T-helper 17 cell (primary cell): ENCODE measurements around the gene SPATS2L. TPM values are rescaled to one million over a fixed set of nuclear protein-coding genes. Genes with fewer than 3 reads are reported as not detected.

Experiments used
- ATAC-seq: fragments of 150-1000 bp; cut with Tn5 transposase; 2 replicates; pipeline ENCODE4 v1.10.0; 2021; ENCODE audit warnings: mild to moderate bottlenecking, moderate library complexity
- DNase-seq, 3 donors: peaks; one replicate each; pipeline versions ENCODE4 v3.0.0 to v3.0.0-alpha.2; 2020 to 2021
- H3K9me3 ChIP-seq: one replicate; pipeline ENCODE4 v1.7.0; 2013; ENCODE audit warnings: low read length, mild to moderate bottlenecking; ENCODE audit not compliant: control insufficient read depth, poor library complexity, severe bottlenecking
- H3K27ac Mint-ChIP-seq: one replicate; pipeline ENCODE4 v1.8.0; 2022; ENCODE audit warnings: mild to moderate bottlenecking, moderate library complexity, mixed read lengths
- H3K27me3 Mint-ChIP-seq: one replicate; pipeline ENCODE4 v1.8.0; 2022; ENCODE audit warnings: mixed read lengths
- H3K36me3 Mint-ChIP-seq: one replicate; pipeline ENCODE4 v1.8.0; 2022; ENCODE audit warnings: low read depth, mixed read lengths
- H3K4me1 Mint-ChIP-seq: one replicate; pipeline ENCODE4 v1.8.0; 2022; ENCODE audit warnings: mild to moderate bottlenecking, mixed read lengths
- H3K4me3 Mint-ChIP-seq: one replicate; pipeline ENCODE4 v1.8.0; 2022; ENCODE audit warnings: mild to moderate bottlenecking, moderate library complexity, mixed read lengths
- total RNA-seq, 4 donors: library from RNA in 2 of 4; stranded (reverse) in 2 of 4; gene quantifications; one replicate each; pipeline ENCODE4 v1.2.3 and lab custom pipeline; 2022 to 2026

SPATS2L gene
- total RNA-seq, 2 donors from 2014 or later = 3.1 to 7.0 TPM

DNA sequence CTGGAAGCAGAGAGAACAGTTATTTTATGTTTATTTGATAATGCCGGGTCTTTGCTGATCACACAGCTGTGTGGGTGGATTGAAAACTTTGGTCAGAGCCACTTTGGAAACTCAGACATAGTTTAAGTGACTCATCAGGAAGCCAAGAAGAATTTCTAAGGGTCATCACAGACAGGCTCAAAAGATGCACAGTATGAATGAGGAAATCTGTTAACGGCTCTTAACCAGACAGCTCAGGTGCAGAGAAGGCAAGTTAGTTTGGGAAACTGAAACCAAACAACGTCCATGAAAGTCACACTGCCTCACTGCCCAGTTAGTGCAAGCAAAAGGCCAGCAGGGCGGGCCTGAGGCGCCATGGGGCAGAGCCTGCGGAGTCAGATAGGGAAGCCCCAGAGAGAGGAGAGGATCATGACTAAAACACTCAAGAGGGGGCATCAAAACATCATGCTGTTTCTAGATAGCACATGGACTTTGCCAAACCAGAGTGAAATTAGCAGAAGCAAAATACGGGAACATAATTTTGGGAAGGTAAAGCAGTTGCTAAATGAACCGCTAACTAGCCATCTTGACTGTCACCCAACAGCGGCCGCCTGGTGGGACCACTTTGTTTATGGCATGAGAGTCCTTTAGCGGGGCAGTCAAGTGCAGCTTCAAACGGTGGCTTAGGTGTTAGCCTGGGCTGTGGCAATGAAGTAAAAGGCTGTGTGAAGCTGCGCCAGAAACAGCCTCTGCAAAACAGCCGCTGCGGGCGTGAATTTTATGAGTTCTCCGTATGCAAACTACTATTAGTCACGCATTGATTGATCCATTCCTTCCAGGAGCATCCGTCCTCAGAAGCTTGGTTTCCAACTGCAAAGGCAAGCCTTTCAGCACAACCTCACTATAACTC is 102.2 kb downstream of the SPATS2L start:
- DNase-seq (no peak), ATAC-seq (no peak)
- H3K4me3 Mint-ChIP-seq = no peak overlapping the region
- peaks cover 8% of the 10 kb centered on the region for H3K4me1 Mint-ChIP-seq
- H3K36me3 Mint-ChIP-seq = peaks cover 4% of the 10 kb centered on the region
- H3K27ac Mint-ChIP-seq = no peak overlapping the region
- no peaks in the 10 kb centered on the region for H3K27me3 Mint-ChIP-seq
- H3K9me3 ChIP-seq = no peaks in the 10 kb centered on the region

DNA sequence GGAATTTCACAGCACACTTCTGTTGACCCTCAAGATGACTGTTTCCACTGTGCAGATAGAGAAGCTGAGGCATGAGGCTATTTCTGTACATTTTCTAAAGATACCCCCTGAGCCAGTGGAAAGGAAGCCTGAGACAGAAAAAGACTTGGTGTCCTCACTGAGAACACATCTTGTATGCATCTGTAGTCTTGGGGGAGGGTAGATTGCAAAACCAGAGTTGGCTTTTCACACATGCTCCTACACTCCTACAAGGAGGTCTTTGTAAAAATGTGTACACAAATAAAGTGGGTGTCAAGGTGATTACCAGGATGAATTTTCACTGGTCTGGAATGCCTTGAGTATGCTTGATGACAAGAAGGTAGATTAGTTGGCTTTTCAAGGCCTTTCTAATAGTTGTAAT is 105.3 kb downstream of the SPATS2L start:
- H3K36me3 Mint-ChIP-seq = peaks cover 4% of the 10 kb centered on the region
- no peaks in the 10 kb centered on the region for H3K9me3 ChIP-seq
- ATAC-seq (no peak), DNase-seq (no peak)
- H3K4me3 Mint-ChIP-seq = no peak overlapping the region
- H3K27ac Mint-ChIP-seq = no peak overlapping the region
- H3K27me3 Mint-ChIP-seq = no peaks in the 10 kb centered on the region
- peaks cover 8% of the 10 kb centered on the region for H3K4me1 Mint-ChIP-seq

DNA sequence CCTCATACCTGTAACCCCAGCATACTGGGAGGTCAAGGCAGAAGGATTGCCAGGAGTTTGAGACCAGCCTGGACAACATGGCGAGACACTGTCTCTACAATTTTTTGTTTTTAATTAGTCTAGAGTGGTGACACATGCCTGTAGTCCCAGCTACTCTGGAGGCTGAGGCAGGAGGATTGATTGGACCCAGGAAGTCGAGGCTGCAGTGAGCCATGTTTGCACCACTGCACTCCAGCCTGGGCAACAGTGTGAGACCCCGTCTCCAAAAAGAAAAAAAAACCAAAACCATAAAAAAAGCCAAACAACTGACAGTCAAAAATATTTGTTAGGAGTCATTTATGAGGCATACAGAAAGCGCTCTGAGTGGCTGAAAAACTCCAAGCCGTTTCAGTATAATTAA is 107.9 kb downstream of the SPATS2L start:
- DNase-seq (no peak), ATAC-seq (no peak)
- H3K4me3 Mint-ChIP-seq = no peak overlapping the region
- no peak overlapping the region for H3K27ac Mint-ChIP-seq
- H3K9me3 ChIP-seq = no peaks in the 10 kb centered on the region
- H3K36me3 Mint-ChIP-seq = no peaks in the 10 kb centered on the region
- no peaks in the 10 kb centered on the region for H3K27me3 Mint-ChIP-seq
- no peaks in the 10 kb centered on the region for H3K4me1 Mint-ChIP-seq

DNA sequence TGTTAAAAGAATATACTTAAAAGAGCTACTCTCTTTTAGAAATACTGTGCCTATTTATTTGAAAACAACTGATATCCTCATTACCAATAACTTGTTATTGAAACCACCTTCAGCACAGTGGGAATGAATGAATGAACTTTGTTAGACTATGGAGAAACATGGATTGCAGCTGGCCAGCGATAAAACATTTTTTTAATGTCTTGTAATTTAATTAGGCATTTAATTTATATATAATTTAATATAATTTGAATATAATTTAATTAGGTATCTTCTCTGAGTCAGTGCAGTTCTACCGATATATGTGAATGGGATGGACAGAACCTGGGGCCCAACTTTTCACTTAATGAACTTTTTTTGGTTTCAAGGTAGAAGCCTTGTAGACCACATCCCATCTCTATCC is 109.0 kb downstream of the SPATS2L start:
- no peaks in the 10 kb centered on the region for H3K27me3 Mint-ChIP-seq
- DNase-seq (no peak), ATAC-seq (no peak)
- H3K27ac Mint-ChIP-seq = no peak overlapping the region
- no peak overlapping the region for H3K4me3 Mint-ChIP-seq
- no peaks in the 10 kb centered on the region for H3K9me3 ChIP-seq
- H3K4me1 Mint-ChIP-seq = no peaks in the 10 kb centered on the region
- H3K36me3 Mint-ChIP-seq = no peaks in the 10 kb centered on the region

DNA sequence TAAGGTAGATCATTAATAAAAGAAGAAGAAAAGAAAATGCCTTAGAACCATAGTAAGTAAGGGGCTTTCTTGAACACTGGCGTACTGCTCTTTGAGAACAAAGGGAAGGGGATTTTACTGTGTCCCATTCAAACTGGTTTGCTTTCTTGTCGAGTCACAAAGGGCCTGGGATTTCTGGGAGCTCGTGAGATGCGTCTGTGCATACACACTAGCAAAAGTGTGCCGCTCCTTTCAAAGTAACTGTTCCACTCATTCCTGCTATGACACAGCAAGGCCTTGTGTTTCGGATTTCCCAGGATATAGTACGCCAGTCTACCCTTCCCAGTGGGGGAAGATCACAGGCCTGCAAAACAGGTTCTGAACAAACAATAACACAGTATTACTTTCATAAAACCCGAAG is 110.4 kb downstream of the SPATS2L start:
- DNase-seq (no peak), ATAC-seq (no peak)
- no peaks in the 10 kb centered on the region for H3K27me3 Mint-ChIP-seq
- H3K36me3 Mint-ChIP-seq = no peaks in the 10 kb centered on the region
- no peak overlapping the region for H3K4me3 Mint-ChIP-seq
- H3K27ac Mint-ChIP-seq = no peak overlapping the region
- no peaks in the 10 kb centered on the region for H3K4me1 Mint-ChIP-seq
- no peaks in the 10 kb centered on the region for H3K9me3 ChIP-seq

DNA sequence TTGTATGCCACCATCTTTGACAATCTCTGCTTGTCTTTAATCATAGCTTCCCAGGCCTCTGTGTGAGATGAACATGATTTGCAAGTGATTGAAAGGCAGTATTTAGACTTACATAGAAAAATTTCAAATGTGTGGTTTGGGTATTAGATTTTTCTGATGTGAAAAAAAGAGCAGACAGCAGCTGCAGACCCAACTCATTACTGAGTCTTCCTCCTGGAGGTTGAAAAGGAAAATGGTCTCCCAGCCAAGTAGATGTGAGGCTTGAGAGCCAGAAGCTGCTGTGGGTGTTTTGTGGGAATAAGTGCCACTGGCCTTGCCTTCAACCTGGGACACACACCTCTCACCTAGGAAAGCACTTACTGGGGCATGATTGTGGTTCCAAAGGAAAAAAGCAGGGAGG is 110.9 kb downstream of the SPATS2L start:
- Mint-ChIP-seq H3K27ac (no peak overlapping the region), H3K36me3 (no peaks in the 10 kb centered on the region), H3K27me3 (no peaks in the 10 kb centered on the region), H3K4me1 (no peaks in the 10 kb centered on the region), H3K4me3 (no peak overlapping the region)
- ATAC-seq (no peak), DNase-seq (no peak)
- no peaks in the 10 kb centered on the region for H3K9me3 ChIP-seq

DNA sequence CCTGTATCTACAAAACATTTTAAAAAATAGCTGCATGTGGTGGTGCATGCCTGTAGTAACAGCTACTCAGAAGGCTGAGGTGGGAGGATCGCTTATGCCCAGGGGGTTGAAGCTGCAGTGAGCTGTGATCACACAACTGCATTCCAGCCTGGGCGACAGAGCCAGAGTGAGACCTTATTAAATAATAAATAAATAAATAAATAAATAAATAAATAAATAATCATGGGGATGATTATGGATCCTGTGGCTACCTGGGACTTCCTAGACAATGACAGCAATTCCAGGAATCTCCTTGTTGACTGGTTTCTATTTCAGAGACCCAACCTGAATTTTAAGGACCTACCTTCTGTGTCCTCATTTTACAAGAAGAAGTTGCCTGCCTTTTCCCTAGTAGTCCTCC is 111.9 kb downstream of the SPATS2L start:
- Mint-ChIP-seq H3K27me3 (no peaks in the 10 kb centered on the region), H3K4me1 (no peaks in the 10 kb centered on the region), H3K36me3 (no peaks in the 10 kb centered on the region), H3K4me3 (no peak overlapping the region), H3K27ac (no peak overlapping the region)
- no peaks in the 10 kb centered on the region for H3K9me3 ChIP-seq
- DNase-seq (no peak), ATAC-seq (no peak)

DNA sequence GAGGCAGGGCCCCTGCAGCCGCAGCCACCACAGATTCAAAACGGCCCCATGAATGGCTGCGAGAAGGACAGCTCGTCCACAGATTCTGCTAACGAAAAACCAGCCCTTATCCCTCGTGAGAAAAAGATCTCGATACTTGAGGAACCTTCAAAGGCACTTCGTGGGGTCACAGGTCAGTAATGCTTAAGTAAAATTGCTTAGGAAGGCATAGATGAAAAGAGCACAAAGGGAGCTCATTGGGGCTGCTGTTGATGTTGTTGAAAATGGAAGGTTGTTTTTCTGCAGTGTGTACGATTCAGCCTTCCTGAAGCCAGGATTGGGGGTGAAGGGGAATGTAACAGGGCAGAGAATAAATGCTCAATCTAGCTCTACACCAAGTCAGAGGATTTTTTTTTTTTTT is 112.8 kb downstream of the SPATS2L start:
- DNase-seq = no peak
- Mint-ChIP-seq H3K4me3 (no peak overlapping the region), H3K4me1 (no peaks in the 10 kb centered on the region), H3K27ac (no peak overlapping the region), H3K36me3 (no peaks in the 10 kb centered on the region), H3K27me3 (no peaks in the 10 kb centered on the region)
- ATAC-seq = no peak
- H3K9me3 ChIP-seq = no peaks in the 10 kb centered on the region

DNA sequence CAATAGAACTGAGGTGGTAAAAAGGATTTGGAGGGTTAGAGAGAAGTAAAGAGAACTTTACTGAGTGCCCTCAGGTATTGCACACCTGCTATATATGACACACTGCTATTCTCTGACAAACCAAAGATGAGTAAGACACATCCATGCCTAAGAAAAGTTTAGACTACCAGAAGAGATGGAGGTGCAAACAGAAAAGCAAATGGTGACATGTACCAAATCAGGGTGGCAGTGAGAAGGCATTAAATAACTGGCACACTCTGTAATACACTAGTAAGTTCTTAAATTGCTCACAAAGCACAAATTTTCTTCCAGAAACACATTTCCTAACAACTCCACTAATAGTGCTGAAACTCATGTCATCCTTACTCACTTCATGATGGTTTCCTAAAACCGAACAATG is 114.8 kb downstream of the SPATS2L start:
- DNase-seq (no peak), ATAC-seq (no peak)
- Mint-ChIP-seq H3K4me1 (no peaks in the 10 kb centered on the region), H3K27ac (no peak overlapping the region), H3K36me3 (no peaks in the 10 kb centered on the region), H3K27me3 (no peaks in the 10 kb centered on the region), H3K4me3 (no peak overlapping the region)
- H3K9me3 ChIP-seq = no peaks in the 10 kb centered on the region

DNA sequence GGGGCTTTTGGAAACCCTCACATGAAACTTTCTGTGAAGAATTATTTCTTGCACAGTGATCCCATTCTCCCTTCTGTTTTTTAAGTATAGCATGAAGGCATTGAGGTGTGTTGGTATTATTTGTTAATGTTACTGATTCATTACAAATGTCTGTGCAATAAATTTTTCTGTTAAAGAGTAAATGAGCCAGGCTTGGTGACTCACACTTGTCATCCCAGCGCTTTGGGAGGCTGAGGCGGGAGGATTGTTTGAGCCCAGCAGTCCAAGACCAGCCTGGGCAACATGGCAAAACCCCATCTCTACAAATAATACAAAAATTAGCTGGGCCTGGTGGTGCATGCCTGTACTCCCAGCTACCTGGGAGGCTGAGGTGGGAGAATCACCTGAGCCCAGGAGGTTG is 115.6 kb downstream of the SPATS2L start:
- H3K36me3 Mint-ChIP-seq = no peaks in the 10 kb centered on the region
- H3K27me3 Mint-ChIP-seq = no peaks in the 10 kb centered on the region
- H3K9me3 ChIP-seq = no peaks in the 10 kb centered on the region
- no peak overlapping the region for H3K27ac Mint-ChIP-seq
- peaks cover 4% of the 10 kb centered on the region for H3K4me1 Mint-ChIP-seq
- ATAC-seq (no peak), DNase-seq (no peak)
- no peak overlapping the region for H3K4me3 Mint-ChIP-seq

DNA sequence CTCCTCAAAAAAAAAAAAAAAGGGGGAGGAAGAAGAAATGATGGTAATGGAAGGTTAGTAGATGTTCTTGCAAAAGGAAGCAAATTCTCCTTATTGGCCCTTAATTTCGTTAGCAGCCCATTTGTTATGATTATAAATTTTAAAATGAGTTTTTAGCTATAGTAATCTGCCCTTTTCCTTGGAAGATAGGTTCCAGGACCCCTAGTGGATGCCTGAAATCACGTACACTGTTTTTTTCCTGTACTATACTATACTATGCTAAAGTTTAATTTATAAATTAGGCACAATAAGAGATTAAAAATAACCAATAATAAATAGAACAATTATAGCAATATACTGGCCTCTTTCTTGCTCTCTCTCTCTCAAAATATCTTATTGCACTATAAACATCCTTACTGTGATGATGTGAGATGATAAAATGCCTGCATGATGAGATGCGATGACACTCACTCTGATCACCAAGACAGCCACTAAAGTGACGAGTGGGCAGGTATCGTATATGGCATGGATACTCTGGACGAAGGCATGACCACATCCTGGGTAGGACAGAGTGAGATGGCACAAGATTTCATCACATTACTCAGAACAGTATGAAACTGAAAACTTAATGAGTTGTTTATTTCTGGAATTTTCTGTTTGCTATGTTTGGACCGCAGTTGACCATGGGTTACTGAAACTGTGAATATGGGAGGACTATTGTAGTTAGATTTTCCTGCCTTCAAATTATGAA is 116.2 kb downstream of the SPATS2L start:
- H3K27ac Mint-ChIP-seq = no peak overlapping the region
- H3K4me3 Mint-ChIP-seq = no peak overlapping the region
- H3K36me3 Mint-ChIP-seq = no peaks in the 10 kb centered on the region
- ATAC-seq (no peak), DNase-seq (no peak)
- peaks cover 4% of the 10 kb centered on the region for H3K4me1 Mint-ChIP-seq
- no peaks in the 10 kb centered on the region for H3K27me3 Mint-ChIP-seq
- H3K9me3 ChIP-seq = no peaks in the 10 kb centered on the region

DNA sequence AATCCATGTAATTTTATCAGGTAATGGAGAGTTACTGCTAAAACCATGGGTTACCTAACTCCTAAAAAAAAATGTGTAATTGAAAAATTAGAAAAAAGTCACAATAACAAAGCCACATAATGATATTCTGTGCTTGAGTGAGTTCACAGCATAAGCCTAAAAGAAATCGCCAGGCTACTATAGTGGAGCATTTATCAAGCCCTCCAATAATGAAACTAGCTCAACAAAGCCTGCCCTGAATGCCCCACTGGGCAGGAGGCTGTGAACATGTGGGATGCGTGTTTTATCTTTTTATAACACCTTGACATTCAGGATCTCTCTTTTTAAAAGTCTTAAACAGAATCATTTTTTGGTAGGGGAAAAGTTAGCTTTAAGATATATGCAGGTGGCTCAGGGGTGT is 117.0 kb downstream of the SPATS2L start:
- H3K4me3 Mint-ChIP-seq = no peak overlapping the region
- no peak for DNase-seq
- ATAC-seq = no peak
- peaks cover 4% of the 10 kb centered on the region for H3K4me1 Mint-ChIP-seq
- no peaks in the 10 kb centered on the region for H3K9me3 ChIP-seq
- H3K27me3 Mint-ChIP-seq = no peaks in the 10 kb centered on the region
- H3K36me3 Mint-ChIP-seq = no peaks in the 10 kb centered on the region
- H3K27ac Mint-ChIP-seq = no peak overlapping the region

DNA sequence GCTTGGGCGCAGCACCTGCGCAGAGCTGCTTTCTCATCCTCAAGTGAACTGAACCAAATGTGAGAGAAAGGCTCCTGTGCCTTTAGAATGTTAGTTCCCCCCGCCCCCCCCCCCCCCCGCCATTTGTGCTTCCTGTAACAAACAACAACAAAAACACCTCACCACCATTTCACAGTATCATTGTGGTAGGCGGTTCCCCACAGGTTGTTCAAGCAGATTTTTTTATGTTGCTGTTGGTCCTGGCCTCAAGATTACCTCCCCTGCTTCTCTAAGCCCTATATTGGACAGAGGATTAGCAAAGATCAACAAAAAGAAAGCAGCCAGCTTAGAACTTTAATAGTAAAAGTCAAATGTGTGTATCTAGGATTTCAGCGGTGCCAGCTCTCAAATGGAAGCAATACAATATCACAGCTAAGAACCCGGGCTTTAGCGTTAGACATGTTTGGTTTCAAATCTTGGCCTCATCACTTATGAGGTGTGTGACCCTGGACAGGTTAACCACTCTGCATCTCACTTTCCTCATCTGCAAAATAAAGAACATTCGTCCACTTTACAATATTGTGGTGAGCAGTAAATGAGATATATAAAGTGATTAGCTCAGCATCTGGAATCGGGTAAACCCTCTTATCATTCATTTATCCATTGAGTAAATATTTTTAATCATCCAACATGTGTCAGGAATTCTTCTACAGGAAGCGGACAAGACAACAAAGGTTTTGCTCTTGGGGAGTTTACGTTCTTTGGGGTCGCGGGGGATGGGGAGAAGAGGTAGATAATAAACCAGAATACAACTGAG is 118.7 kb downstream of the SPATS2L start:
- Mint-ChIP-seq H3K36me3 (no peaks in the 10 kb centered on the region), H3K4me3 (no peak overlapping the region), H3K4me1 (peaks cover 4% of the 10 kb centered on the region), H3K27ac (no peak overlapping the region), H3K27me3 (no peaks in the 10 kb centered on the region)
- no peaks in the 10 kb centered on the region for H3K9me3 ChIP-seq
- no peak for DNase-seq
- no peak for ATAC-seq
